ENCODE results near the gene ADM5.
"Not testable (repeated sequence)": the region's sequence is repeated elsewhere in the genome, so short reads cannot be mapped to it uniquely, and the experiment has no call there.

ADM5 gene

GRCh38 chr19:49701271-49701786, 11.9 kb downstream of the ADM5 start:
- no peak for DNase-seq (ENCODE audit: low spot score)

- DNase-seq (ENCODE audit: low spot score): no peak
Observed at GRCh38 chr19:49704888-49705642, 15.7 kb downstream of the ADM5 start.

- DNase-seq (ENCODE audit: low spot score): no peak
Observed at GRCh38 chr19:49705919-49706318, 16.5 kb downstream of the ADM5 start.

- no peak for DNase-seq (ENCODE audit: low spot score)
Observed at GRCh38 chr19:49710372-49710951, 21.1 kb downstream of the ADM5 start.

- peak; percentile 8 for DNase-seq (ENCODE audit: low spot score)
Observed at GRCh38 chr19:49712397-49712859, 23.0 kb downstream of the ADM5 start.

GRCh38 chr19:49713236-49713845, 23.9 kb downstream of the ADM5 start:
- no peak for DNase-seq (ENCODE audit: low spot score)

GRCh38 chr19:49716154-49716553, 26.8 kb downstream of the ADM5 start:
- DNase-seq (ENCODE audit: low spot score): no peak

GRCh38 chr19:49718511-49718910, 29.1 kb downstream of the ADM5 start:
- DNase-seq (ENCODE audit: low spot score): no peak

GRCh38 chr19:49718991-49719390, 29.6 kb downstream of the ADM5 start:
- no peak for DNase-seq (ENCODE audit: low spot score)

- DNase-seq (ENCODE audit: low spot score): not testable (repeated sequence)
Observed at GRCh38 chr19:49719420-49719819, 30.0 kb downstream of the ADM5 start.

- DNase-seq (ENCODE audit: low spot score): no peak
Observed at GRCh38 chr19:49727217-49728030, 38.0 kb downstream of the ADM5 start.

- no peak for DNase-seq (ENCODE audit: low spot score)
Observed at GRCh38 chr19:49730166-49730565, 40.8 kb downstream of the ADM5 start.

GRCh38 chr19:49738268-49738667, 48.9 kb downstream of the ADM5 start:
- DNase-seq (ENCODE audit: low spot score): no peak

- DNase-seq (ENCODE audit: low spot score): no peak
Observed at GRCh38 chr19:49739098-49739497, 49.7 kb downstream of the ADM5 start.

GRCh38 chr19:49739933-49740332, 50.5 kb downstream of the ADM5 start:
- no peak for DNase-seq (ENCODE audit: low spot score)
